OCI-LY7 (cell line): ENCODE data around the gene PKM.

Source experiments
- EZH2phosphoT487 ChIP-seq: fragments of 200-600 bp; sonication (generic); IDR thresholded peaks from 2 replicates; pipeline ENCODE4 v1.6.1; 2018; ENCODE audit warnings: low read depth, borderline replicate concordance, mild to moderate bottlenecking, mixed run types, antibody characterized with exemption, low read length, moderate library complexity, mixed read lengths
- TF ChIP-seq, protein P1 (sequence below): fragments of 200-600 bp; sonication (generic); conservative IDR thresholded peaks from 2 replicates; pipeline ENCODE4 v1.5.1; 2014; ENCODE audit warnings: mild to moderate bottlenecking, antibody characterized with exemption, low read length, moderate library complexity, mixed read lengths

DNA sequence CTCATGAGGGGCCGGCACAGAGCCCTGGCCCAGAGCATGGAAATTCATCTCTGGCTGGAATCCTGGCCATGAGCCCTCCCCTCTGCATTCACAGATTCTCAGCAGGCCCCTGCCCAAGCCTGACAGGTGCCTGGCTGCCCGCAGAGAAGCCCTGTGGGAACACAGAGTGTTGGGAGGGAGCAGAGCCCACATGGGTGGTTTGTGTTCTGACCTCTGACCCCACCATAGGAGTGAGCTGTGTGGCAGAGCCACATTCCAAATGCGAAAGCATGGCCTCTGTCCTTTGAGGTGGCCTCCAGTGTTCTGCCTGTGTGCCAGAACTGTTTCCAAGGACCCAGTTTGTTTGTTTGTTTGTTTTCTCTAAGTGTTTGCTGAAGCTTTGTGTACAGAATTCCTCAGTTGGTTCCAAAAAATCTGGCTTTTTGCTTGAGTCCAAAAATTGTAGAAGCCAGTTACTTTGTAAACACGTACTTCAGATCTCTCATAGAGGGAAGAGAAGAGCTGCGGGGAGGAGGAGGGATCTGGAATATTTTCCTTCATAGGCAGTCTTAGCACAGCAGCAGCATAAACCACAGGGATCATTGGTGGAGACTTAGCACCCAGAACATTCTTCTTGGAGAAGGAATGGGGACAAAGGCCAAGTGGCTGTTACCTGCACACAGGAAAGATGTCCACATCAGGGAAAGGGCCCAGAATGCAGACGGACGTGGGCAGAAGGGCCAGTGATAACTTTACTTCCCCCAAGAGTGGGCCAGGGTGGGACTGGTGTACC is 69.4 kb downstream of the PKM start:
- TF ChIP-seq, protein P1, sequence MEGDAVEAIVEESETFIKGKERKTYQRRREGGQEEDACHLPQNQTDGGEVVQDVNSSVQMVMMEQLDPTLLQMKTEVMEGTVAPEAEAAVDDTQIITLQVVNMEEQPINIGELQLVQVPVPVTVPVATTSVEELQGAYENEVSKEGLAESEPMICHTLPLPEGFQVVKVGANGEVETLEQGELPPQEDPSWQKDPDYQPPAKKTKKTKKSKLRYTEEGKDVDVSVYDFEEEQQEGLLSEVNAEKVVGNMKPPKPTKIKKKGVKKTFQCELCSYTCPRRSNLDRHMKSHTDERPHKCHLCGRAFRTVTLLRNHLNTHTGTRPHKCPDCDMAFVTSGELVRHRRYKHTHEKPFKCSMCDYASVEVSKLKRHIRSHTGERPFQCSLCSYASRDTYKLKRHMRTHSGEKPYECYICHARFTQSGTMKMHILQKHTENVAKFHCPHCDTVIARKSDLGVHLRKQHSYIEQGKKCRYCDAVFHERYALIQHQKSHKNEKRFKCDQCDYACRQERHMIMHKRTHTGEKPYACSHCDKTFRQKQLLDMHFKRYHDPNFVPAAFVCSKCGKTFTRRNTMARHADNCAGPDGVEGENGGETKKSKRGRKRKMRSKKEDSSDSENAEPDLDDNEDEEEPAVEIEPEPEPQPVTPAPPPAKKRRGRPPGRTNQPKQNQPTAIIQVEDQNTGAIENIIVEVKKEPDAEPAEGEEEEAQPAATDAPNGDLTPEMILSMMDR, result no peak
- TF ChIP-seq EZH2phosphoT487, result no peak
